Hepatocyte (in vitro differentiated cells): Measurements from ENCODE around the gene TOMM22. TPM values are rescaled to one million over a fixed set of nuclear protein-coding genes. Genes with fewer than 3 reads are reported as not detected.

Experiments used
- DNase-seq: peaks from one replicate; pipeline ENCODE4 v3.0.0-alpha.2; 2016; ENCODE audit warnings: low spot score
- H2AFZ ChIP-seq: fragments of 200-600 bp; sonication (generic); 2 replicates; pipeline ENCODE4 v1.6.0; 2016; ENCODE audit warnings: antibody characterized with exemption, mild to moderate bottlenecking
- H3K27ac ChIP-seq: fragments of 200-600 bp; sonication (generic); 2 replicates; pipeline ENCODE4 v1.5.1; 2016; ENCODE audit warnings: mild to moderate bottlenecking
- H3K27me3 ChIP-seq: fragments of 200-600 bp; sonication (generic); 2 replicates; pipeline ENCODE4 v1.6.1; 2016
- H3K36me3 ChIP-seq: fragments of 200-600 bp; sonication (generic); replicated peaks from 2 replicates; pipeline ENCODE4 v1.5.1; 2016; ENCODE audit warnings: low read depth; ENCODE audit not compliant: insufficient read depth
- H3K4me1 ChIP-seq: fragments of 200-600 bp; sonication (generic); 2 replicates; pipeline ENCODE4 v1.5.1; 2016; ENCODE audit warnings: mild to moderate bottlenecking, moderate library complexity; ENCODE audit not compliant: insufficient read depth
- H3K4me2 ChIP-seq: fragments of 200-600 bp; sonication (generic); 2 replicates; pipeline ENCODE4 v1.6.0; 2016
- H3K4me3 ChIP-seq: fragments of 200-600 bp; sonication (generic); 2 replicates; pipeline ENCODE4 v1.5.1; 2016; ENCODE audit warnings: mild to moderate bottlenecking
- H3K79me2 ChIP-seq: fragments of 200-600 bp; sonication (generic); 2 replicates; pipeline ENCODE4 v1.6.0; 2017; ENCODE audit warnings: mild to moderate bottlenecking
- H3K9me2 ChIP-seq: fragments of 200-600 bp; sonication (generic); replicated peaks from 2 replicates; pipeline ENCODE4 v1.6.0; 2017; ENCODE audit warnings: mild to moderate bottlenecking; ENCODE audit not compliant: insufficient read depth
- H3K9me3 ChIP-seq: fragments of 200-600 bp; sonication (generic); 2 replicates; pipeline ENCODE4 v1.5.1; 2016; ENCODE audit warnings: low read depth, mild to moderate bottlenecking
- H4K20me1 ChIP-seq: fragments of 200-600 bp; sonication (generic); 2 replicates; pipeline ENCODE4 v1.6.0; 2016; ENCODE audit warnings: mild to moderate bottlenecking; ENCODE audit not compliant: insufficient read depth, poor library complexity, severe bottlenecking
- EZH2 ChIP-seq: fragments of 200-600 bp; sonication (generic); IDR thresholded peaks from 2 replicates; pipeline ENCODE4 v1.6.1; 2016; ENCODE audit warnings: antibody characterized with exemption, mild to moderate bottlenecking, borderline replicate concordance
- EZH2phosphoT487 ChIP-seq: fragments of 200-600 bp; sonication (generic); IDR thresholded peaks from one replicate; pipeline ENCODE4 v1.6.1; 2018; ENCODE audit warnings: antibody characterized with exemption, mild to moderate bottlenecking, low read depth, moderate library complexity; ENCODE audit not compliant: unreplicated experiment, severe bottlenecking
- WGBS: methylation state at CpG from one replicate; pipeline ENCODE4 v1.1.6; 2016; ENCODE audit warnings: low lambda C conversion rate; ENCODE audit errors: missing lambda C conversion rate; 5-methylcytosine and 5-hydroxymethylcytosine counted together
- polyA plus RNA-seq: library from polyadenylated mRNA; unstranded; fragments of >200 nt; fragmentation: Nextera tagmentation; extraction: Ambion mirVana; gene quantifications from 2 replicates; pipeline ENCODE4 v1.2.1, GENCODE V29; 2016
- total RNA-seq: library from RNA; depleted of rRNA; stranded (reverse); fragments of >200 nt; gene quantifications from 2 replicates; pipeline ENCODE4 v1.2.3, GENCODE V29; 2014
- TF ChIP-seq, protein P1 (sequence below): fragments of 200-600 bp; sonication (generic); IDR thresholded peaks from 2 replicates; pipeline ENCODE4 v1.5.1; 2016; ENCODE audit warnings: antibody characterized with exemption, mild to moderate bottlenecking; ENCODE audit not compliant: poor library complexity

TOMM22 gene
- total and polyA plus RNA-seq, 2 experiments from 2014 or later, result 57.7 to 80.3 TPM

DNA sequence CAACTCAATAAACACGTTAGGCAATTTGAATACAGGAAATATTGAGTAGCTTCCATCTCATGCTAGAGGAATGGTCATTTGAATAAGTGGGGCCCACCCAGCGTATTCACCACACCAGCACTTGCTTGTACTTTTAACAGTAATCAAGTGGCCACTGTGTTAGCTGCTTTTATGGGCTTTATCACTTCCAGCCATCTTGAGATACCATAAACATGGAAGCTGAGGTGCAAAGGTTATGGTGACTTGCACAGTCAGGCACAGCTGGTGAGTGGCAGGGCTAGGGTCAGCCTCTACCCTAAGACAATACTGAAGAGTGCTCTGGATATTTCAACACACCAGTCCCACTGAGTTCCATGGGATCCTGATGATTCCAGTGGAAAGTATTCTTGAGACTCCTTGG is 12.3 kb downstream of the TOMM22 start:
- H4K20me1 ChIP-seq, result peaks cover 14% of the 10 kb centered on the region
- no peak overlapping the region for H2AFZ ChIP-seq
- TF ChIP-seq EZH2, result no peak
- TF ChIP-seq, protein P1, sequence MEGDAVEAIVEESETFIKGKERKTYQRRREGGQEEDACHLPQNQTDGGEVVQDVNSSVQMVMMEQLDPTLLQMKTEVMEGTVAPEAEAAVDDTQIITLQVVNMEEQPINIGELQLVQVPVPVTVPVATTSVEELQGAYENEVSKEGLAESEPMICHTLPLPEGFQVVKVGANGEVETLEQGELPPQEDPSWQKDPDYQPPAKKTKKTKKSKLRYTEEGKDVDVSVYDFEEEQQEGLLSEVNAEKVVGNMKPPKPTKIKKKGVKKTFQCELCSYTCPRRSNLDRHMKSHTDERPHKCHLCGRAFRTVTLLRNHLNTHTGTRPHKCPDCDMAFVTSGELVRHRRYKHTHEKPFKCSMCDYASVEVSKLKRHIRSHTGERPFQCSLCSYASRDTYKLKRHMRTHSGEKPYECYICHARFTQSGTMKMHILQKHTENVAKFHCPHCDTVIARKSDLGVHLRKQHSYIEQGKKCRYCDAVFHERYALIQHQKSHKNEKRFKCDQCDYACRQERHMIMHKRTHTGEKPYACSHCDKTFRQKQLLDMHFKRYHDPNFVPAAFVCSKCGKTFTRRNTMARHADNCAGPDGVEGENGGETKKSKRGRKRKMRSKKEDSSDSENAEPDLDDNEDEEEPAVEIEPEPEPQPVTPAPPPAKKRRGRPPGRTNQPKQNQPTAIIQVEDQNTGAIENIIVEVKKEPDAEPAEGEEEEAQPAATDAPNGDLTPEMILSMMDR, result no peak
- no peak for TF ChIP-seq EZH2phosphoT487
- H3K4me1 ChIP-seq, result peaks cover 45% of the 10 kb centered on the region
- no peaks in the 10 kb centered on the region for H3K27me3 ChIP-seq
- H3K4me3 ChIP-seq, result no peak overlapping the region
- H3K79me2 ChIP-seq, result peaks cover 92% of the 10 kb centered on the region
- no peaks in the 10 kb centered on the region for H3K9me2 ChIP-seq
- H3K27ac ChIP-seq, result peak overlapping the region; percentile 100
- peak; percentile 80 for DNase-seq
- H3K9me3 ChIP-seq, result no peaks in the 10 kb centered on the region
- WGBS, result 61% methylated on average over 2 of the region's 2 CpGs
- H3K4me2 ChIP-seq, result peak overlapping the region; percentile 61
- no peaks in the 10 kb centered on the region for H3K36me3 ChIP-seq

DNA sequence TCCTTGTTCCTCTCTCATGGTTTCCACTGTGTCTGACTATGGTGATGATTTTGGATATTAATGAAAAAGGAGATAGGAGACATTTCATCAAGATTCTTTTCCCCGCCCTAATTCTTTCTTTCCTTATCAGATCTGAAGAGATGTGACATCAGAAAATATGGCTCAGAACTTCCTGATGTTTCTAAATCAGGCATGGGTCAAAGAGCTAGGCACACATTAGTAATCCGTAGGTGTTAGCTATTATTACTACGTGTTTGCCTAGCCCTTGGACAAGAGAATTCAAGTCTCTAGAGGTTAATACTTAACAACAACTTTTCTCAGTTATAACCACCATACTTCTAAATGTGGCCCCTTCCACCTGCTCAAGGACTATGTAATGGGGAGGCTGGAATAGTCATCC is 13.2 kb downstream of the TOMM22 start:
- peak overlapping the region; percentile 88 for H3K4me2 ChIP-seq
- no peaks in the 10 kb centered on the region for H3K9me3 ChIP-seq
- peaks cover 94% of the 10 kb centered on the region for H3K79me2 ChIP-seq
- TF ChIP-seq, protein P1, result no peak
- TF ChIP-seq EZH2phosphoT487, result no peak
- peak; percentile 64 for DNase-seq
- no peak overlapping the region for H2AFZ ChIP-seq
- H3K9me2 ChIP-seq, result no peaks in the 10 kb centered on the region
- 63% methylated on average over 3 of the region's 3 CpGs for WGBS
- H4K20me1 ChIP-seq, result peaks cover 14% of the 10 kb centered on the region
- no peak overlapping the region for H3K4me3 ChIP-seq
- H3K36me3 ChIP-seq, result no peaks in the 10 kb centered on the region
- peaks cover 40% of the 10 kb centered on the region for H3K4me1 ChIP-seq
- H3K27ac ChIP-seq, result peak overlapping the region; percentile 100
- H3K27me3 ChIP-seq, result no peaks in the 10 kb centered on the region

DNA sequence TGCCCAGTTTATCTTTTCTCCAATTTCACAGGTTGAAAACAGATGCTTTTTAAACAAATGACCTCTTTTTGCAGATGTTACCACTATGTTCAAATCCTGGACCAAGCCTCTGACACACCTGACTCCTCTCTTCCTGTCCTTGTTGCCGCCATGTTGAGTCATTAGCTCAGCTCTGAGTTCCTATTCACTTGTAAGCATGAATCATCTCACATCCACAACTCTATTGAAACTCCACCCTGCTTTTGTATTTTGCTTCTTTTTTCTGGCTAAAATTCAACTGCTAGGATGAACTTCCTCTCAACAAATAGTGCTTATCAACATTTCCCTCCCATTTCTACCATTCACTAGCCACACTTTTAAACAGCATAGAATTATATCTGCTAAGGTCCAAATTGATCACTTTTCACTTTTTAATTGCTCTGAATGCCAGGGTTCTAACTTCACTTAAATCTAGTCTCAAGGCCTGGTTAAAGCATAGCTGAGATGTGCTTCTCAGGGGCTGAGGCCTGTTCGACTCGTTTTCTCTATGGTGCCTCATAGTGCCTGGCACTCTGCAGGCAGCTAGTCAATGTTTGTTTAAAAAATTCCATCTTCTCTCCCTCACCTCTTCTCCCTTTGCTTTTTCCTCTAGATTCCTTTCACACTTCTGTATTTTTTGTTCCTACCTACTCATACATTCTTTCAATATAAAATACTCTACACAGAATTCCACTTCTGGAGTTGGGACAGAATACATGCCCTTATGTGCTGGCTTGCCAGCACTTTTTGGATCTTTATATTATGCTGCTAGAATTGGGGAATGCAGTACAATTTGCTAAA is 15.1 kb downstream of the TOMM22 start:
- no peaks in the 10 kb centered on the region for H3K9me2 ChIP-seq
- H3K4me1 ChIP-seq, result peaks cover 44% of the 10 kb centered on the region
- H3K9me3 ChIP-seq, result no peaks in the 10 kb centered on the region
- TF ChIP-seq EZH2 (no peak), EZH2phosphoT487 (no peak)
- TF ChIP-seq, protein P1, result no peak
- H4K20me1 ChIP-seq, result peaks cover 9% of the 10 kb centered on the region
- 51% methylated on average over 3 of the region's 3 CpGs for WGBS
- peak; percentile 65 for DNase-seq
- H3K27me3 ChIP-seq, result no peaks in the 10 kb centered on the region
- peak overlapping the region; percentile 88 for H3K4me2 ChIP-seq
- H3K36me3 ChIP-seq, result no peaks in the 10 kb centered on the region
- peak overlapping the region; percentile 90 for H3K4me3 ChIP-seq
- H2AFZ ChIP-seq, result no peak overlapping the region
- peak overlapping the region; percentile 100 for H3K27ac ChIP-seq
- peaks cover 81% of the 10 kb centered on the region for H3K79me2 ChIP-seq
